MCF 10A (cell line): Measurements from ENCODE around the gene LRPPRC. TPM values are rescaled to one million over a fixed set of nuclear protein-coding genes. Genes with fewer than 3 reads are reported as not detected.

Source experiments
- BruUV-seq: library from RNA; stranded (reverse); fragments of 400-500 nt; replicated peaks from 2 replicates; lab custom pipeline; 2021; lab: Mats Ljungman, UMichigan
- CTCF ChIA-PET: fragments of 300-600 bp; sonication (Branson Sonifier 250); formaldehyde crosslinking; extraction: SDS; loops from one replicate; lab custom pipeline; 2021; ENCODE audit warnings: antibody characterized with exemption, inconsistent platforms; lab: Yijun Ruan, JAX
- POLR2A ChIA-PET: fragments of 300-600, 350-650 bp; sonication (Branson Sonifier 250); formaldehyde crosslinking; extraction: SDS; loops from one replicate; lab custom pipeline; 2020; ENCODE audit warnings: antibody characterized with exemption, inconsistent platforms; lab: Yijun Ruan, JAX
- DNase-seq: peaks from one replicate; pipeline ENCODE4 v3.0.0-alpha.2; 2018; ENCODE audit not compliant: unreplicated experiment
- H3K27ac Mint-ChIP-seq: one replicate; pipeline ENCODE4 v1.8.0; 2022; ENCODE audit warnings: mild to moderate bottlenecking, low read depth, mixed read lengths; ENCODE audit not compliant: unreplicated experiment
- H3K27me3 Mint-ChIP-seq: one replicate; pipeline ENCODE4 v1.8.0; 2022; ENCODE audit warnings: mixed read lengths; ENCODE audit not compliant: insufficient read depth, unreplicated experiment
- H3K36me3 Mint-ChIP-seq: one replicate; pipeline ENCODE4 v1.8.0; 2022; ENCODE audit warnings: mild to moderate bottlenecking, moderate library complexity, mixed read lengths; ENCODE audit not compliant: insufficient read depth, unreplicated experiment
- H3K4me1 Mint-ChIP-seq: one replicate; pipeline ENCODE4 v1.8.0; 2022; ENCODE audit warnings: mixed read lengths; ENCODE audit not compliant: insufficient read depth, unreplicated experiment
- H3K4me3 Mint-ChIP-seq: one replicate; pipeline ENCODE4 v1.8.0; 2022; ENCODE audit warnings: mild to moderate bottlenecking, moderate library complexity, mixed read lengths; ENCODE audit not compliant: unreplicated experiment
- H3K9me3 Mint-ChIP-seq: one replicate; pipeline ENCODE4 v1.8.0; 2022; ENCODE audit warnings: mixed read lengths; ENCODE audit not compliant: unreplicated experiment
- CTCF ChIP-seq: fragments of 200-600 bp; IDR thresholded peaks from one replicate; pipeline ENCODE4 v1.8.0; 2022; ENCODE audit warnings: antibody characterized with exemption, mild to moderate bottlenecking; ENCODE audit not compliant: unreplicated experiment
- intact Hi-C: fragments of 100-400 bp; cut with micrococcal nuclease; formaldehyde crosslinking; loops from 2 replicates; pipeline ENCODE4 v1.14.1; 2022
- total RNA-seq: library from RNA; stranded (reverse); gene quantifications from 2 replicates; pipeline ENCODE4 v1.2.3, GENCODE V29; 2022

LRPPRC gene
- total RNA-seq, 1 experiment from 2014 or later = 160 TPM

GRCh38 chr2:43985359-43985758 lies 10.4 kb downstream of the LRPPRC start:
- no peaks in the 10 kb centered on the region for H3K9me3 Mint-ChIP-seq
- intact Hi-C loops = no loop called here
- TF ChIP-seq CTCF = no peak
- DNase-seq = no peak
- peaks cover 10% of the 10 kb centered on the region for H3K4me1 Mint-ChIP-seq
- POLR2A ChIA-PET = interaction anchor here (0.6 to 2.4 kb wide), 2 partner anchors 10 to 38 kb away, joined by 3 to 15 read pairs; partner anchors contain the start of gene LRPPRC
- no peaks in the 10 kb centered on the region for H3K27me3 Mint-ChIP-seq
- H3K27ac Mint-ChIP-seq = no peak overlapping the region
- no peak overlapping the region for H3K4me3 Mint-ChIP-seq
- CTCF ChIA-PET = no interaction called here
- H3K36me3 Mint-ChIP-seq = peaks cover 58% of the 10 kb centered on the region
- BruUV-seq = no TSS peak

GRCh38 chr2:43984533-43984932 lies 11.3 kb downstream of the LRPPRC start:
- DNase-seq = no peak
- CTCF ChIA-PET = no interaction called here
- POLR2A ChIA-PET = interaction anchor here (0.6 to 2.4 kb wide), 2 partner anchors 11 to 37 kb away, joined by 3 to 15 read pairs; partner anchors contain the start of gene LRPPRC
- peaks cover 6% of the 10 kb centered on the region for H3K4me1 Mint-ChIP-seq
- no peaks in the 10 kb centered on the region for H3K27me3 Mint-ChIP-seq
- H3K36me3 Mint-ChIP-seq = peaks cover 58% of the 10 kb centered on the region
- H3K4me3 Mint-ChIP-seq = no peak overlapping the region
- BruUV-seq = no TSS peak
- H3K27ac Mint-ChIP-seq = peak overlapping the region; percentile 39
- TF ChIP-seq CTCF = no peak
- no peaks in the 10 kb centered on the region for H3K9me3 Mint-ChIP-seq
- intact Hi-C loops = no loop called here

- DNase-seq = no peak
- BruUV-seq = no TSS peak
- CTCF ChIA-PET = interaction anchor here (1.2 kb wide), 1 partner anchor 13 kb away, joined by 6 read pairs; no protein-coding TSS in a partner anchor
- H3K27me3 Mint-ChIP-seq = no peaks in the 10 kb centered on the region
- intact Hi-C loops = no loop called here
- no peak overlapping the region for H3K27ac Mint-ChIP-seq
- no peaks in the 10 kb centered on the region for H3K9me3 Mint-ChIP-seq
- POLR2A ChIA-PET = interaction anchor here (0.6 kb wide), 1 partner anchor 48 kb away, joined by 3 read pairs; no protein-coding TSS in a partner anchor
- no peak overlapping the region for H3K4me3 Mint-ChIP-seq
- peaks cover 62% of the 10 kb centered on the region for H3K36me3 Mint-ChIP-seq
- no peak for TF ChIP-seq CTCF
- H3K4me1 Mint-ChIP-seq = peaks cover 6% of the 10 kb centered on the region
Measured at GRCh38 chr2:43980902-43981301, 14.9 kb downstream of the LRPPRC start.

- Mint-ChIP-seq H3K4me1 (no peaks in the 10 kb centered on the region), H3K36me3 (peaks cover 88% of the 10 kb centered on the region), H3K9me3 (no peaks in the 10 kb centered on the region), H3K4me3 (no peak overlapping the region), H3K27me3 (no peaks in the 10 kb centered on the region), H3K27ac (peak overlapping the region; percentile 51)
- no peak for DNase-seq
- BruUV-seq = no TSS peak
- no peak for TF ChIP-seq CTCF
- ChIA-PET CTCF (interaction anchor here (0.7 to 0.9 kb wide), 2 partner anchors 18 to 465 kb away, joined by 3 read pairs; no protein-coding TSS in a partner anchor), POLR2A (interaction anchor here (0.5 to 2.3 kb wide), 5 partner anchors 17 to 37 kb away, joined by 3 to 13 read pairs (median 4); partner anchors contain the start of gene LRPPRC)
- intact Hi-C loops = no loop called here
Measured at GRCh38 chr2:43977677-43978375, 18.0 kb downstream of the LRPPRC start.
